ENCODE data around the gene MINDY4. TPM values are rescaled to one million over a fixed set of nuclear protein-coding genes. Genes with fewer than 3 reads are reported as not detected.

MINDY4 gene
- total and polyA plus RNA-seq, 8 donors: 8.0 to 56.0 (median 17.4) TPM

GRCh38 chr7:30835396-30835915 lies 64.2 kb downstream of the MINDY4 start:
- no peak for TF ChIP-seq CTCF (IDR thresholded peaks at IDR 0.05)
- H3K4me1 ChIP-seq: no peaks in the 10 kb centered on the region
- no peak overlapping the region for H3K27ac ChIP-seq

GRCh38 chr7:30836991-30837390 lies 65.8 kb downstream of the MINDY4 start:
- Histone ChIP-seq H3K36me3 (peaks cover 0 to 11% of the 10 kb centered on the region in 2 donors), H3K27me3 (no peaks in the 10 kb centered on the region), H3K4me3 (no peak overlapping the region), H3K4me1 (no peaks in the 10 kb centered on the region), H3K27ac (no peak overlapping the region), H3K9me3 (peaks cover 0 to 22% of the 10 kb centered on the region in 2 donors)
- TF ChIP-seq CTCF (IDR thresholded peaks at IDR 0.05): no peak
- ATAC-seq (peak; percentile 34), DNase-seq (no peak)
- intact Hi-C loops (cut with DNase I): no loop called here

More at GRCh38 chr7:30835396-30835915, 64.2 kb downstream of the MINDY4 start:
- DNase-seq: no peak
- H3K36me3 ChIP-seq: peaks cover 0 to 11% of the 10 kb centered on the region in 2 donors
- intact Hi-C loops (cut with DNase I): no loop called here
- H3K4me3 ChIP-seq: no peak overlapping the region
- no peaks in the 10 kb centered on the region for H3K27me3 ChIP-seq
- ATAC-seq: no peak
- H3K9me3 ChIP-seq: peaks cover 0 to 25% of the 10 kb centered on the region in 2 donors

GRCh38 chr7:30837581-30837980 lies 66.4 kb downstream of the MINDY4 start:
- no peaks in the 10 kb centered on the region for H3K27me3 ChIP-seq
- no peak for ATAC-seq
- intact Hi-C loops (cut with DNase I): no loop called here

GRCh38 chr7:30838008-30838407 lies 66.8 kb downstream of the MINDY4 start:
- no peak for ATAC-seq
- Histone ChIP-seq H3K4me1 (no peaks in the 10 kb centered on the region), H3K27ac (no peak overlapping the region), H3K27me3 (no peaks in the 10 kb centered on the region), H3K9me3 (peaks cover 0 to 18% of the 10 kb centered on the region in 2 donors), H3K4me3 (no peak overlapping the region), H3K36me3 (peaks cover 0 to 11% of the 10 kb centered on the region in 2 donors)
- TF ChIP-seq CTCF (IDR thresholded peaks at IDR 0.05): no peak
- intact Hi-C loops (cut with DNase I): no loop called here
- DNase-seq: no peak

More at GRCh38 chr7:30837581-30837980, 66.4 kb downstream of the MINDY4 start:
- Histone ChIP-seq H3K4me3 (no peak overlapping the region), H3K36me3 (peaks cover 0 to 11% of the 10 kb centered on the region in 2 donors), H3K9me3 (peaks cover 0 to 18% of the 10 kb centered on the region in 2 donors), H3K27ac (no peak overlapping the region), H3K4me1 (no peaks in the 10 kb centered on the region)
- no peak for TF ChIP-seq CTCF (IDR thresholded peaks at IDR 0.05)
- DNase-seq: no peak

DNA sequence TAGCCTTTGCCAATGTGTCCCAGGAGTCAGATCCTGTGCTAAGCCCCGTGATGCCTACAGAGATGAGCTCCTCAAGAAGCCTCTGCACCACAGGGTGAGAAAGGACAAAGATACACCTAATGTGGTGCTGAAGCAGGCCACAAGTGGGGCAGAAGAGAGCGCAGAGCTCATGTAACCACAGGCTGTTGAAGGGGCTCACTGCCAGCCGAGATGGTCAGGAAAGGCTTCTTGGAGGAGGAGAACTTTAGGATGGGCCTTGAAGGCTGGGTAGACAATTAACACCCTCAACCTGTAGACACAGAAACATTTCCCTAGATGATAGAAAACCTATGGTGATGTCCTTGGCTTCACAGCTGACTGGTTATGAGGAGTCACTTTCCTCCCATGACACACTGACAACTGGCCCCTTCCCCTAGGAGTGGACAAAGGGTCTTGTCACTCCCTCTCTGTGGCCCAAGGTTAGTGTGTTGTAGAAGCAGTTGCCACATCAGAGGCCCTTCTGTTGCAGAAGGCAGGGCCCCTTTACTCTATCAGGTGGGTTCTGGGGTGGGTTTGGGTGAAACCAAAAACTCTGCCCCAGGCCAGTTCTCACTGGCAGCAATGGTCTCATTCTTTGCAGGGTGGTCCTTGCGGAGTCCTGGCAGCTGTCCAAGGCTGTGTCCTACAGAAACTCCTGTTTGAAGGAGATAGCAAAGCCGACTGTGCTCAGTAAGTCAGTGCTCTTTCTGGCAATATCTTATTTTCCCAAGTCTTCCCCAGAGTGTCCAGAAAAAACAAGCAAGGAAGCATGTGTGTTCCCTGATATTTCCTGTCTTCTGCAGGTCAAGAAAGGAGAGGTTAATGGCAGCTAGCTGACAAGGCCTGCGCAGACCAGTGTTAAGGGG lies 69.2 kb downstream of the MINDY4 start:
- Histone ChIP-seq H3K27me3 (no peaks in the 10 kb centered on the region), H3K9me3 (no peaks in the 10 kb centered on the region), H3K4me1 (peaks cover 11 to 13% of the 10 kb centered on the region in 2 donors), H3K4me3 (no peak overlapping the region), H3K27ac (no peak overlapping the region), H3K36me3 (no peaks in the 10 kb centered on the region)
- intact Hi-C loops (cut with DNase I): no loop called here
- TF ChIP-seq CTCF (IDR thresholded peaks at IDR 0.05): no peak
- ATAC-seq (no peak), DNase-seq (no peak)
